Right atrium auricular region (tissue), 2 donors: Measurements from ENCODE around the gene ZNFX1. TPM values are rescaled to one million over a fixed set of nuclear protein-coding genes. Genes with fewer than 3 reads are reported as not detected.

Experiments
- DNase-seq: peaks from one replicate; pipeline ENCODE4 v3.0.0-alpha.2; 2019; ENCODE audit warnings: low spot score
- H3K27ac ChIP-seq, 2 donors: fragments of 200-600 bp; sonication (generic); 1 replicate in 1 of 2; 2 replicates in 1 of 2; pipeline ENCODE4 v1.5.1; 2016 to 2019
- H3K27me3 ChIP-seq, 2 donors: fragments of 200-600 bp; sonication (generic); one replicate each; pipeline versions ENCODE4 v1.5.1 to v1.6.0; 2017 to 2019
- H3K36me3 ChIP-seq: fragments of 200-600 bp; sonication (generic); one replicate; pipeline ENCODE4 v1.5.1; 2016
- H3K4me1 ChIP-seq, 2 donors: fragments of 200-600 bp; sonication (generic); one replicate each; pipeline versions ENCODE4 v1.5.1 to v1.6.0; 2017 to 2019
- H3K4me3 ChIP-seq, 2 donors: fragments of 200-600 bp; sonication (generic); 1 replicate in 1 of 2; 2 replicates in 1 of 2; pipeline ENCODE4 v1.5.1; 2017 to 2019; ENCODE audit warnings: mild to moderate bottlenecking in 1 of 2, moderate library complexity in 1 of 2
- H3K9me3 ChIP-seq, 2 donors: fragments of 200-600 bp; sonication (generic); one replicate each; pipeline ENCODE4 v1.5.1; 2019
- total RNA-seq, 2 donors: library from RNA; depleted of rRNA; stranded (reverse); fragments of >200 nt; gene quantifications; one replicate each; pipeline ENCODE4 v1.1.0, GENCODE V29; 2016
- TF ChIP-seq, protein P1 (sequence below), 2 donors: fragments of 200-600 bp; sonication (generic); IDR thresholded peaks; one replicate each; pipeline ENCODE4 v1.5.1; 2019; ENCODE audit warnings: antibody characterized with exemption in 2 of 2

ZNFX1 gene
- total RNA-seq, 2 donors from 2014 or later, result 20.7 to 33.6 TPM

DNA sequence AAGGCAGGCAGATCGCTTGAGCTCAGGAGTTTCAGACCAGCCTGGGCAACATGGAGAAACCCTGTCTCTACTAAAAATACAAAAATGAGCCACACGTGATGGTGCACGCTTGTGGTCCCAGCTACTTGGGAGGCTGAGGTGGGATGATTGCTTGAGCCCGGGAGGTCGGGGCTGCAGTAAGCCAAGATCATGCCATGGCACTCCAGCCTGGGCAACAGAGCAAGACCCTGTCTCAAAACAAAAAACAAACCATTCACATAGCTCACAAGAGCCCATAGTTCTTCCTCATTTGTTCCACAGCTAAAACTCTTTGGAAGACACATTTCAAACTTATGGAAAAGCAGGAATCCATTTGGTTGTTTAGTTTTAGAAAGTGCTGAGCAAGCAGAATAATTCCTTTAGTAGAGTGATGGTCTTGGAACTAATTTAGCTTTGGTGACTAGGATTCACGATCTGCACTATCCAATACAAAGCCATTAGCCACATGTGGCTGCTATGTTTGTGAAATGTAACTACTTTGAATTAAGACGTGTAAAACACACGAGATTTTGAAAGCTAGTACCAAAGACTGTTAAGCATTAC is 4.1 kb downstream of the ZNFX1 start:
- Histone ChIP-seq H3K36me3 (peaks cover 51% of the 10 kb centered on the region), H3K27me3 (no peaks in the 10 kb centered on the region), H3K4me1 (peaks cover 0 to 58% of the 10 kb centered on the region in 2 donors), H3K4me3 (no peak overlapping the region), H3K27ac (no peak overlapping the region), H3K9me3 (no peaks in the 10 kb centered on the region)
- no peak for DNase-seq
- TF ChIP-seq, protein P1, sequence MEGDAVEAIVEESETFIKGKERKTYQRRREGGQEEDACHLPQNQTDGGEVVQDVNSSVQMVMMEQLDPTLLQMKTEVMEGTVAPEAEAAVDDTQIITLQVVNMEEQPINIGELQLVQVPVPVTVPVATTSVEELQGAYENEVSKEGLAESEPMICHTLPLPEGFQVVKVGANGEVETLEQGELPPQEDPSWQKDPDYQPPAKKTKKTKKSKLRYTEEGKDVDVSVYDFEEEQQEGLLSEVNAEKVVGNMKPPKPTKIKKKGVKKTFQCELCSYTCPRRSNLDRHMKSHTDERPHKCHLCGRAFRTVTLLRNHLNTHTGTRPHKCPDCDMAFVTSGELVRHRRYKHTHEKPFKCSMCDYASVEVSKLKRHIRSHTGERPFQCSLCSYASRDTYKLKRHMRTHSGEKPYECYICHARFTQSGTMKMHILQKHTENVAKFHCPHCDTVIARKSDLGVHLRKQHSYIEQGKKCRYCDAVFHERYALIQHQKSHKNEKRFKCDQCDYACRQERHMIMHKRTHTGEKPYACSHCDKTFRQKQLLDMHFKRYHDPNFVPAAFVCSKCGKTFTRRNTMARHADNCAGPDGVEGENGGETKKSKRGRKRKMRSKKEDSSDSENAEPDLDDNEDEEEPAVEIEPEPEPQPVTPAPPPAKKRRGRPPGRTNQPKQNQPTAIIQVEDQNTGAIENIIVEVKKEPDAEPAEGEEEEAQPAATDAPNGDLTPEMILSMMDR (IDR thresholded peaks at IDR 0.05), result no peak

DNA sequence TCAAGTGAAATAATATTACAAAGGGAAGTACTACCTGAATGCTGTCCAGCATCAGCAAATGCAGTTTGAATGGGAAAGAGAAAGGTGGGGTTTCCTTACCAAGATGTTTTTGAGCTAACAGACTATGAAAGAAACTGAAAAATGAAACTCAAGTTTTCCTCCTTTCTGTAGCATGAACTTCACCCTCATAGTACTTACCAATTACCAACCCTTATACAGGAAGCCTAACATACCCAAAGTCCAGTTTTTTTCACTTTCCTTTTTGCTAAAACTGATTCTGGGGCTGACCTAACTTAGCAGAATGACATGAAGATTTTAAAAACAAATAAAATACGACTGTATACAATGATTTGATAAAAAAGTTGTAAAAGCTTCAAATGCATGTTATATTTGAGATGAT is 5.2 kb downstream of the ZNFX1 start:
- Histone ChIP-seq H3K36me3 (peaks cover 53% of the 10 kb centered on the region), H3K27ac (no peak overlapping the region)
- TF ChIP-seq, protein P1 (IDR thresholded peaks at IDR 0.05), result no peak

DNA sequence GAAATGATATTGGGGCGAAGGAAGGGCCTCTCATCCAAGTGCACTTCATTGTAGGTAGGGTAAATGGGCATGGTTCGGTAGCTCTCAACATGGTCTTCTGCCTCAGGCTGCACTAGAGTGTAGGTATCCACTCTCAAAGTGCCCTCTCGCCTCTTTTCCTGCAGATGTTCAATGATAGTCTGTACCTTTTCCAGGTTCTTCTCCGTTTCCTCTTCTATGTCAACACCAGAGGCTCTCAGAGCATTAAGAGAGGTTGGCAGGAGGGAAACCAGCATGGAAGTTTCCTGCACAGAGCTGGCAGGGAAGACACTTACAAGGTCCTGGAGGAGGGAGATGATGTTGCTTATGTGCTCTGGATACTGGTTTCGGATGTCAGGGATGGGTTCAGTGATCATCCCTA is 7.1 kb downstream of the ZNFX1 start:
- TF ChIP-seq, protein P1 (IDR thresholded peaks at IDR 0.05), result no peak
- Histone ChIP-seq H3K9me3 (no peaks in the 10 kb centered on the region), H3K4me3 (no peak overlapping the region), H3K27ac (no peak overlapping the region), H3K36me3 (peaks cover 64% of the 10 kb centered on the region), H3K4me1 (peaks cover 0 to 68% of the 10 kb centered on the region in 2 donors), H3K27me3 (no peaks in the 10 kb centered on the region)
- DNase-seq, result no peak

More for the DNA sequence above, 5.2 kb downstream of the ZNFX1 start:
- peaks cover 0 to 64% of the 10 kb centered on the region in 2 donors for H3K4me1 ChIP-seq
- no peak overlapping the region for H3K4me3 ChIP-seq
- DNase-seq, result no peak
- H3K27me3 ChIP-seq, result no peaks in the 10 kb centered on the region
- H3K9me3 ChIP-seq, result no peaks in the 10 kb centered on the region

DNA sequence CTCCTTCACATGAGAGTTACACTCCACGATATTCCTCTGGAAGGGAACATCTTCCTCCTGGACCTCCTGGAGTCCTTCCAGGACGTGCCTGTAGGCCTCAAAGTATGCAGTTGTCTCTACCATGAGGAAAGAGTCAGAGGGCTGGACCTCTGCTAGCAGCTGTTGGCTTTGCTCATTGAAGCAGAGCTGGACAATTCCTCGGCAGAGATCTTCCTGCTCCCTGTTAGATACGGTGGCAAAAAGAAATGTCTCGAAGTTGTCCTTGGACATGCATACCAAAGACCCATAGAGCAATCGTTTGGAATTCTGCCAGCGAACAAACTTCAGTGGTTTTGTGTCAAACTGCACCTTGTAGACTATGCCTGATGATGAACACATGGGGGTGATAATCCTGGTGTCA is 7.7 kb downstream of the ZNFX1 start:
- TF ChIP-seq, protein P1 (IDR thresholded peaks at IDR 0.05), result no peak
- peak overlapping the region in 1 of 2 donors; percentile 7 for H3K4me3 ChIP-seq

DNA sequence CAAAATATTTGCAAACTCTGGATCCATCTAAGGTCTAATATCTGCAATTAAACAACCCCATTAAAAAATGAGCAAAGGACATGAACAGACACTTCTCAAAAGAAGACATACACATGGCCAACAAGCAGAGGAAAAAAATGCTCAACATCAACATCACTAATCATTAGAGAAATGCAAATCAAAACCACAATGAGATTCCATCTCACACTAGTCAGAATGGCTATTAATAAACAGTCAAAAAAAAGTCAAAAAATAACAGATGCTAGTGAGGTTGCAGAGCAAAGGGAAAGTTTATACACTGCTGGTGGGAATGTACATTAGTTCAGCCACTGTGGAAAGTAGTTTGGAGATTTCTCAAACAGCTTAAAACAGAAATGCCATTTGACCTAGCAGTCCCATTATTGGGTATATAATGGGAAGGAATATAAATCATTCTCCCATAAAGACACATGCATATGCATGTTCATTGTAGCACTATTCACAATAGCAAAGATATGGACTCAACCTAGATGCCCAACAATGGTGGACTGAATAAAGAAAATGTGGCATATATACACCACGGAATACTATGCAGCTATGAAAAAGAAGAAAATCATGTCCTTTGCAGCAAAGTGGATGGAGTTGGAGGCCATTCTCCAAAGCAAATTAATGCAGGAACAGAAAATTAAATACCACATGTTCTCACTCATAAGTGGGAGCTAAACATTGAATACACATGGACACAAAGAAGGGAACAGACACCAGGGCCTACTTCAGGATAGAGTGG is 9.1 kb downstream of the ZNFX1 start:
- H3K27ac ChIP-seq, result no peak overlapping the region
- H3K27me3 ChIP-seq, result no peaks in the 10 kb centered on the region
- TF ChIP-seq, protein P1 (IDR thresholded peaks at IDR 0.05), result no peak
- DNase-seq, result no peak
- H3K36me3 ChIP-seq, result peaks cover 74% of the 10 kb centered on the region
- no peaks in the 10 kb centered on the region for H3K9me3 ChIP-seq
- no peak overlapping the region for H3K4me3 ChIP-seq
- peaks cover 0 to 62% of the 10 kb centered on the region in 2 donors for H3K4me1 ChIP-seq

More for the DNA sequence above, 7.7 kb downstream of the ZNFX1 start:
- Histone ChIP-seq H3K36me3 (peaks cover 69% of the 10 kb centered on the region), H3K27me3 (no peaks in the 10 kb centered on the region), H3K4me1 (peaks cover 0 to 66% of the 10 kb centered on the region in 2 donors), H3K9me3 (no peaks in the 10 kb centered on the region), H3K27ac (no peak overlapping the region)
- DNase-seq, result no peak
